Thyroid gland (tissue), 4 donors: ENCODE results near the gene MRPS5. TPM values are rescaled to one million over a fixed set of nuclear protein-coding genes. Genes with fewer than 3 reads are reported as not detected.
A peak's percentile ranks its signal among the peaks of the same experiment; 100 is the strongest.

Experiments used
- DNase-seq, 2 donors: peaks; one replicate each; pipeline ENCODE4 v3.0.0-alpha.2; 2019
- H3K27ac ChIP-seq, 3 donors: fragments of 200-600 bp; sonication (generic); 1 replicate in 2 of 3; 2 replicates in 1 of 3; pipeline ENCODE4 v1.5.1; 2016 to 2019; ENCODE audit warnings: mild to moderate bottlenecking in 1 of 3, moderate library complexity in 1 of 3
- H3K27me3 ChIP-seq: fragments of 200-600 bp; sonication (generic); one replicate; pipeline ENCODE4 v1.5.1; 2019
- H3K36me3 ChIP-seq, 2 donors: fragments of 200-600 bp; sonication (generic); one replicate each; pipeline ENCODE4 v1.5.1; 2016 to 2019
- H3K4me1 ChIP-seq, 2 donors: fragments of 200-600 bp; sonication (generic); one replicate each; pipeline ENCODE4 v1.5.1; 2017 to 2019
- H3K4me3 ChIP-seq, 3 donors: fragments of 200-600 bp; sonication (generic); replicated peaks in 1 of 3; 1 replicate in 2 of 3; 2 replicates in 1 of 3; pipeline ENCODE4 v1.5.1; 2016; ENCODE audit warnings: mild to moderate bottlenecking in 1 of 3
- H3K9me3 ChIP-seq: fragments of 200-600 bp; sonication (generic); one replicate; pipeline ENCODE4 v1.5.1; 2017
- CTCF ChIP-seq, 6 experiments: fragments of 200-600 bp in 3 of 6; fragments of 450-650 bp in 3 of 6; sonication (generic) in 3 of 6; IDR thresholded peaks; one replicate each; pipeline ENCODE4 v1.5.1; 2016 to 2019; ENCODE audit warnings: antibody characterized with exemption in 6 of 6, mild to moderate bottlenecking in 2 of 6, inconsistent platforms in 1 of 6, moderate library complexity in 1 of 6
- POLR2A ChIP-seq, 2 donors: fragments of 450-650 bp; IDR thresholded peaks; one replicate each; pipeline ENCODE4 v1.6.1; 2017; ENCODE audit warnings: antibody characterized with exemption in 2 of 2, mild to moderate bottlenecking in 2 of 2, moderate library complexity in 1 of 2
- WGBS, 2 donors: methylation state at CpG; one replicate each; pipeline ENCODE4 v1.1.5; 2017; 5-methylcytosine and 5-hydroxymethylcytosine counted together
- intact Hi-C: fragments of 100-400 bp; cut with DNase I; formaldehyde crosslinking; loops from one replicate; pipeline ENCODE4 v1.15.1; 2023
- total RNA-seq, 4 donors: library from RNA; depleted of rRNA; stranded (reverse); fragments of >200 nt; gene quantifications; one replicate each; pipeline ENCODE4 v1.2.3, GENCODE V29; 2016

The MRPS5 gene
- total RNA-seq, 4 donors from 2014 or later, result 50.8 to 58.7 (median 54.9) TPM

GRCh38 chr2:95143838-95144237 is 22.2 kb upstream of the MRPS5 start:
- no peak for TF ChIP-seq CTCF (IDR thresholded peaks at IDR 0.05)
- no peak for TF ChIP-seq POLR2A (IDR thresholded peaks at IDR 0.05)
- no peak overlapping the region for H3K4me3 ChIP-seq
- H3K9me3 ChIP-seq, result no peaks in the 10 kb centered on the region

GRCh38 chr2:95138702-95139101 is 17.1 kb upstream of the MRPS5 start:
- 69 to 77% methylated on average over 1 of the region's 1 CpG for WGBS, 2 donors
- no peak for DNase-seq
- Histone ChIP-seq H3K4me3 (no peak overlapping the region), H3K36me3 (no peaks in the 10 kb centered on the region), H3K4me1 (no peaks in the 10 kb centered on the region), H3K27ac (no peak overlapping the region), H3K9me3 (no peaks in the 10 kb centered on the region), H3K27me3 (no peaks in the 10 kb centered on the region)
- no peak for TF ChIP-seq CTCF (IDR thresholded peaks at IDR 0.05)
- no peak for TF ChIP-seq POLR2A (IDR thresholded peaks at IDR 0.05)
- intact Hi-C loops, result no loop called here

More at GRCh38 chr2:95143838-95144237, 22.2 kb upstream of the MRPS5 start:
- intact Hi-C loops, result no loop called here
- Histone ChIP-seq H3K36me3 (no peaks in the 10 kb centered on the region), H3K4me1 (no peaks in the 10 kb centered on the region), H3K27me3 (no peaks in the 10 kb centered on the region), H3K27ac (no peak overlapping the region)
- DNase-seq, result no peak
- 90 to 91% methylated on average over 2 of the region's 2 CpGs for WGBS, 2 donors

- DNase-seq, result no peak
- H3K27ac ChIP-seq, result peak overlapping the region; percentile 78 to 98 (median 89)
Measured at GRCh38 chr2:95122197-95122551, 566 bp upstream of the MRPS5 start.

GRCh38 chr2:95121093-95121406 is 558 bp downstream of the MRPS5 start:
- Histone ChIP-seq H3K9me3 (no peaks in the 10 kb centered on the region), H3K27ac (peak overlapping the region; percentile 78 to 98 (median 89)), H3K36me3 (no peaks in the 10 kb centered on the region), H3K4me1 (peaks cover 17 to 26% of the 10 kb centered on the region in 2 donors), H3K4me3 (peak overlapping the region; percentile 43 to 100 (median 98)), H3K27me3 (no peaks in the 10 kb centered on the region)
- 1 to 3% methylated on average over 11 of the region's 11 CpGs for WGBS, 2 donors
- DNase-seq, result no peak
- intact Hi-C loops, result no loop called here
- TF ChIP-seq CTCF (IDR thresholded peaks at IDR 0.05), result no peak
- TF ChIP-seq POLR2A (IDR thresholded peaks at IDR 0.05), result no peak

More at GRCh38 chr2:95122197-95122551, 566 bp upstream of the MRPS5 start:
- TF ChIP-seq POLR2A (IDR thresholded peaks at IDR 0.05), result no peak
- no peak for TF ChIP-seq CTCF (IDR thresholded peaks at IDR 0.05)
- Histone ChIP-seq H3K9me3 (no peaks in the 10 kb centered on the region), H3K4me3 (peak overlapping the region; percentile 43 to 100 (median 98)), H3K36me3 (no peaks in the 10 kb centered on the region), H3K4me1 (peaks cover 17 to 26% of the 10 kb centered on the region in 2 donors), H3K27me3 (no peaks in the 10 kb centered on the region)
- WGBS, 2 donors, result 25 to 27% methylated on average over 5 of the region's 5 CpGs
- intact Hi-C loops, result no loop called here

- no peak overlapping the region for H3K4me3 ChIP-seq
- H3K4me1 ChIP-seq, result peaks cover 12 to 16% of the 10 kb centered on the region in 2 donors
- H3K9me3 ChIP-seq, result no peaks in the 10 kb centered on the region
- no peaks in the 10 kb centered on the region for H3K27me3 ChIP-seq
- TF ChIP-seq CTCF (IDR thresholded peaks at IDR 0.05) (peak; percentile 37 to 82 (median 73)), POLR2A (IDR thresholded peaks at IDR 0.05) (no peak)
- intact Hi-C loops, result loop anchor here (5.0 to 10.0 kb wide), 2 partner anchors 93 to 131 kb away; no protein-coding TSS in a partner anchor
- DNase-seq, result peak; percentile 78 to 81
- 19% methylated on average over 7 of the region's 7 CpGs for WGBS, 2 donors
- peaks cover 27 to 33% of the 10 kb centered on the region in 2 donors for H3K36me3 ChIP-seq
- no peak overlapping the region for H3K27ac ChIP-seq
Measured at GRCh38 chr2:95115418-95115817, 6.2 kb downstream of the MRPS5 start.
